HCT116 (cell line): Measurements from ENCODE around the gene NFIL3.

Experiments used
- ATF3 ChIP-seq: IDR thresholded peaks from 2 replicates; pipeline ENCODE4 v1.6.1; 2012
- CTCF ChIP-seq, 3 experiments: fragments of 200-600 bp in 1 of 3; sonication (generic) in 1 of 3; IDR thresholded peaks in 2 of 3; conservative IDR thresholded peaks in 1 of 3; 2 replicates each; pipeline ENCODE4 v1.5.1; 2012 to 2017; ENCODE audit warnings: low read depth in 2 of 3, low read length in 2 of 3, antibody characterized with exemption in 1 of 3, borderline replicate concordance in 1 of 3, control low read depth in 1 of 3, mild to moderate bottlenecking in 1 of 3, mixed read lengths in 1 of 3, mixed run types in 1 of 3, moderate library complexity in 1 of 3; ENCODE audit not compliant: insufficient read depth in 1 of 3
- EZH2 ChIP-seq: fragments of 200-600 bp; sonication (generic); IDR thresholded peaks from 2 replicates; pipeline ENCODE4 v1.6.1; 2017; ENCODE audit warnings: antibody characterized with exemption, mixed run types
- EZH2phosphoT487 ChIP-seq: fragments of 200-600 bp; IDR thresholded peaks from 2 replicates; pipeline ENCODE4 v1.6.1; 2018; ENCODE audit warnings: antibody characterized with exemption, borderline replicate concordance
- FOSL1 ChIP-seq: IDR thresholded peaks from 2 replicates; pipeline ENCODE4 v1.6.1; 2012; ENCODE audit warnings: low read depth
- MAX ChIP-seq: IDR thresholded peaks from 2 replicates; pipeline ENCODE4 v1.6.1; 2012
- POLR2AphosphoS5 ChIP-seq: IDR thresholded peaks from 2 replicates; pipeline ENCODE4 v1.6.1; 2011; ENCODE audit warnings: mild to moderate bottlenecking, low read depth, low read length, moderate library complexity
- RAD21 ChIP-seq: IDR thresholded peaks from 2 replicates; pipeline ENCODE4 v1.6.1; 2012; ENCODE audit warnings: low read depth, mild to moderate bottlenecking
- REST ChIP-seq: IDR thresholded peaks from 2 replicates; pipeline ENCODE4 v1.6.1; 2012; ENCODE audit warnings: low read depth
- YY1 ChIP-seq: IDR thresholded peaks from 2 replicates; pipeline ENCODE4 v1.6.1; 2011; ENCODE audit warnings: low read length, low read depth, moderate library complexity, mild to moderate bottlenecking; ENCODE audit not compliant: insufficient replicate concordance; ENCODE audit errors: extremely low read depth

GRCh38 chr9:91418215-91418610, 5.4 kb downstream of the NFIL3 start:
- TF ChIP-seq ATF3 (no peak), REST (no peak), FOSL1 (no peak), CTCF (IDR thresholded peaks at IDR 0.05 in 2 of 3, conservative IDR thresholded peaks at IDR 0.05 in 1 of 3; ENCODE audit: borderline replicate concordance in 1 of 3, insufficient read depth in 1 of 3, low read depth in 2 of 3, low read length in 2 of 3) (no peak), RAD21 (no peak), EZH2 (no peak), YY1 (no peak), EZH2phosphoT487 (no peak), POLR2AphosphoS5 (no peak), MAX (no peak)
